ENCODE results near the gene MANF.

- TF ChIP-seq CTCF (IDR thresholded peaks at IDR 0.05; ENCODE audit: low read length) (no peak), EZH2 (optimal IDR thresholded peaks at IDR 0.05; ENCODE audit: low read depth, low read length) (no peak)
Measured at GRCh38 chr3:51373658-51374421, 11.3 kb upstream of the MANF start.
